HL-60 (cell line): ENCODE data around the gene NFIX.

Source experiments
- DNase-seq, 2 experiments: peaks; one replicate each; pipeline ENCODE4 v3.0.0-alpha.2; 2010 to 2020; ENCODE audit warnings: low read depth in 1 of 2, low spot score in 1 of 2
- H3K27ac ChIP-seq: fragments of 250-450 bp; sonication (Bioruptor Pico); replicated peaks from 2 replicates; pipeline ENCODE4 v1.5.1; 2020; ENCODE audit warnings: mild to moderate bottlenecking, moderate library complexity
- H3K27me3 ChIP-seq: fragments of 250-450 bp; sonication (Bioruptor Pico); 2 replicates; pipeline ENCODE4 v1.5.1; 2021; ENCODE audit warnings: mild to moderate bottlenecking, moderate library complexity; ENCODE audit not compliant: insufficient read depth, poor library complexity, severe bottlenecking
- H3K4me3 ChIP-seq: replicated peaks from 2 replicates; pipeline ENCODE4 v1.5.1; 2011; ENCODE audit warnings: mild to moderate bottlenecking, control low read depth, low read length; ENCODE audit not compliant: insufficient read depth
- CTCF ChIP-seq: IDR thresholded peaks from one replicate; pipeline ENCODE4 v1.5.1; 2011; ENCODE audit warnings: low read length, control low read depth, inconsistent platforms; ENCODE audit not compliant: insufficient read depth
- GABPA ChIP-seq: IDR thresholded peaks from 2 replicates; pipeline ENCODE4 v1.6.1; 2012; ENCODE audit warnings: low read depth
- POLR2AphosphoS5 ChIP-seq: IDR thresholded peaks from 2 replicates; pipeline ENCODE4 v1.6.1; 2012; ENCODE audit warnings: low read depth
- REST ChIP-seq: IDR thresholded peaks from 2 replicates; pipeline ENCODE4 v1.6.1; 2012; ENCODE audit warnings: low read depth; ENCODE audit not compliant: insufficient replicate concordance
- SPI1 ChIP-seq: IDR thresholded peaks from 2 replicates; pipeline ENCODE4 v1.6.1; 2012; ENCODE audit warnings: low read depth, mild to moderate bottlenecking, borderline replicate concordance

Gene NFIX

GRCh38 chr19:13132471-13133180, 137.4 kb downstream of the NFIX start:
- peak in 1 of 2 experiments; percentile 56 for DNase-seq
- Histone ChIP-seq H3K27me3 (no peaks in the 10 kb centered on the region), H3K27ac (no peak overlapping the region; the same call in 1 of the 2 replicates), H3K4me3 (no peak overlapping the region)
- no peak for TF ChIP-seq SPI1
- no peak for TF ChIP-seq REST
- TF ChIP-seq POLR2AphosphoS5, result no peak
- no peak for TF ChIP-seq CTCF
- no peak for TF ChIP-seq GABPA

- H3K27ac ChIP-seq, result no peak overlapping the region
- no peak for TF ChIP-seq CTCF
- no peak for TF ChIP-seq SPI1
- no peak for TF ChIP-seq REST
- TF ChIP-seq GABPA, result no peak
- TF ChIP-seq POLR2AphosphoS5, result no peak
Measured at GRCh38 chr19:13133241-13133870, 138.1 kb downstream of the NFIX start.

GRCh38 chr19:13134626-13135025, 139.4 kb downstream of the NFIX start:
- no peak for TF ChIP-seq REST
- TF ChIP-seq CTCF, result no peak
- no peak overlapping the region for H3K4me3 ChIP-seq
- H3K27ac ChIP-seq, result no peak overlapping the region
- no peak for DNase-seq
- no peaks in the 10 kb centered on the region for H3K27me3 ChIP-seq

More at GRCh38 chr19:13133241-13133870, 138.1 kb downstream of the NFIX start:
- Histone ChIP-seq H3K27me3 (no peaks in the 10 kb centered on the region), H3K4me3 (no peak overlapping the region)
- no peak for DNase-seq
